Panc1 (cell line): Measurements from ENCODE around the gene DCAF6.

Experiments used
- CTCF ChIP-seq: fragments of 450-650 bp; IDR thresholded peaks from 2 replicates; pipeline ENCODE4 v1.5.1; 2017; ENCODE audit warnings: mild to moderate bottlenecking
- POLR2AphosphoS5 ChIP-seq: IDR thresholded peaks from 2 replicates; pipeline ENCODE4 v1.6.1; 2012; ENCODE audit warnings: mild to moderate bottlenecking, low read depth, low read length, moderate library complexity
- REST ChIP-seq, 2 experiments: IDR thresholded peaks; 2 replicates each; pipeline ENCODE4 v1.6.1; 2011 to 2012; ENCODE audit warnings: low read depth in 2 of 2, control low read depth in 1 of 2, low read length in 1 of 2, mild to moderate bottlenecking in 1 of 2, moderate library complexity in 1 of 2; ENCODE audit not compliant: insufficient read depth in 1 of 2
- SIN3A ChIP-seq: IDR thresholded peaks from 2 replicates; pipeline ENCODE4 v1.6.1; 2012; ENCODE audit warnings: low read depth, mild to moderate bottlenecking, low read length, moderate library complexity, borderline replicate concordance; ENCODE audit not compliant: insufficient read depth
- TCF7L2 ChIP-seq: IDR thresholded peaks from 2 replicates; pipeline ENCODE4 v1.6.1; 2011; ENCODE audit warnings: mild to moderate bottlenecking, low read depth, low read length, inconsistent platforms

- no peak for TF ChIP-seq CTCF
- no peak for TF ChIP-seq REST (IDR thresholded peaks at IDR 0.05; ENCODE audit: insufficient read depth in 1 of 2, low read depth in 2 of 2, low read length in 1 of 2)
- no peak for TF ChIP-seq POLR2AphosphoS5
- TF ChIP-seq SIN3A: no peak
- no peak for TF ChIP-seq TCF7L2
These were observed 176.3 kb downstream of the DCAF6 start for GRCh38 chr1:168112673-168113305.
